K562 (cell line): ENCODE data around the gene GPHN. TPM values are rescaled to one million over a fixed set of nuclear protein-coding genes. Genes with fewer than 3 reads are reported as not detected.

Source experiments
- ATAC-seq: fragments of 200-7000 bp; cut with Tn5 transposase; 3 replicates; pipeline ENCODE4 v1.9.1; 2020; ENCODE audit warnings: moderate library complexity
- BruUV-seq: library from RNA; stranded (reverse); fragments of 400-500 nt; replicated peaks from 2 replicates; lab custom pipeline; 2021; lab: Mats Ljungman, UMichigan
- CTCF ChIA-PET: fragments of 300-600 bp; formaldehyde crosslinking; extraction: SDS; loops from one replicate; lab custom pipeline; 2021; ENCODE audit warnings: low intra/inter-chr PET ratio; lab: Yijun Ruan, JAX
- POLR2A ChIA-PET: fragments of 300-600, 350-650 bp; sonication (Branson Sonifier 250); formaldehyde crosslinking; extraction: SDS; loops from one replicate; lab custom pipeline; 2021; ENCODE audit warnings: antibody characterized with exemption, inconsistent platforms; lab: Yijun Ruan, JAX
- DNase-seq, 4 experiments: peaks; one replicate each; pipeline versions ENCODE4 v3.0.0 to v3.0.0-alpha.2; 2011 to 2018; ENCODE audit warnings: low spot score in 3 of 4, mixed read lengths in 3 of 4; ENCODE audit errors: extremely low read depth in 1 of 4
- FAIRE-seq: peaks from 2 replicates; lab custom pipeline; 2011; peaks lifted over from hg19 to GRCh38; lab: Jason Lieb, UNC
- H2AFZ ChIP-seq: 2 replicates; pipeline ENCODE4 v1.6.0; 2011; ENCODE audit warnings: low read depth, low read length, control low read depth, inconsistent platforms
- H3K27ac ChIP-seq: fragments of 200-600 bp; 3 replicates; pipeline ENCODE4 v1.8.0; 2011; ENCODE audit warnings: low read depth, mild to moderate bottlenecking, control low read depth, inconsistent platforms, low read length, moderate library complexity, mixed read lengths; ENCODE audit errors: extremely low read depth
- H3K27me3 ChIP-seq, 2 experiments: fragments of 300-600 bp in 1 of 2; 2 replicates in 1 of 2; 3 replicates in 1 of 2; pipeline versions ENCODE4 v1.6.0 to v1.8.0; 2011; ENCODE audit warnings: inconsistent platforms in 2 of 2, low read length in 2 of 2, mild to moderate bottlenecking in 1 of 2, mixed read lengths in 1 of 2, moderate library complexity in 1 of 2; ENCODE audit not compliant: control insufficient read depth in 2 of 2, insufficient read depth in 2 of 2
- H3K36me3 ChIP-seq: fragments of 300-600 bp; 3 replicates; pipeline ENCODE4 v1.8.0; 2011; ENCODE audit warnings: mild to moderate bottlenecking, low read length, inconsistent platforms; ENCODE audit not compliant: control insufficient read depth, insufficient read depth
- H3K4me1 ChIP-seq, 2 experiments: fragments of 200-600 bp in 1 of 2; replicated peaks in 1 of 2; 2 replicates in 1 of 2; 3 replicates in 1 of 2; pipeline versions ENCODE4 v1.5.1 to v1.8.0; 2011; ENCODE audit warnings: inconsistent platforms in 2 of 2, low read length in 2 of 2, mild to moderate bottlenecking in 1 of 2, mixed read lengths in 1 of 2, moderate library complexity in 1 of 2; ENCODE audit not compliant: control insufficient read depth in 2 of 2, insufficient read depth in 2 of 2
- H3K4me2 ChIP-seq: 2 replicates; pipeline ENCODE4 v1.6.1; 2011; ENCODE audit warnings: low read length, control low read depth, inconsistent platforms, mixed read lengths; ENCODE audit not compliant: insufficient read depth
- H3K4me3 ChIP-seq: fragments of 200-600 bp; sonication (generic), shearing (Covaris generic); 2 replicates; pipeline ENCODE4 v1.5.1; 2016; ENCODE audit warnings: control low read depth, inconsistent platforms
- H3K79me2 ChIP-seq: fragments of 200-600 bp; 3 replicates; pipeline ENCODE4 v1.8.0; 2011; ENCODE audit warnings: low read length, inconsistent platforms; ENCODE audit not compliant: control insufficient read depth, insufficient read depth
- H3K9ac ChIP-seq, 2 experiments: 2 replicates each; pipeline versions ENCODE4 v1.6.0 to v1.6.1; 2011; ENCODE audit warnings: low read depth in 2 of 2, low read length in 2 of 2, control low read depth in 1 of 2, inconsistent platforms in 1 of 2, mild to moderate bottlenecking in 1 of 2, mixed read lengths in 1 of 2; ENCODE audit not compliant: insufficient read depth in 1 of 2
- H3K9me1 ChIP-seq: one replicate; pipeline ENCODE4 v1.6.0; 2011; ENCODE audit warnings: inconsistent platforms, mild to moderate bottlenecking, low read length, moderate library complexity; ENCODE audit not compliant: control insufficient read depth, insufficient read depth
- H3K9me3 ChIP-seq: replicated peaks from 2 replicates; pipeline ENCODE4 v1.5.1; 2011; ENCODE audit warnings: low read depth, low read length, inconsistent platforms; ENCODE audit not compliant: control insufficient read depth, insufficient read depth
- H4K20me1 ChIP-seq: replicated peaks from 2 replicates; pipeline ENCODE4 v1.6.1; 2011; ENCODE audit warnings: low read length, inconsistent platforms, mixed read lengths; ENCODE audit not compliant: control insufficient read depth, insufficient read depth
- CTCFL ChIP-seq: IDR thresholded peaks from 2 replicates; pipeline ENCODE4 v1.6.1; 2011; ENCODE audit warnings: borderline replicate concordance, low read depth, mild to moderate bottlenecking, moderate library complexity, low read length; ENCODE audit not compliant: insufficient read depth, poor library complexity, severe bottlenecking
- E2F8 ChIP-seq: fragments of 450-650 bp; IDR thresholded peaks from 2 replicates; pipeline ENCODE4 v1.7.1; 2018; ENCODE audit warnings: mild to moderate bottlenecking, low read depth; ENCODE audit not compliant: partially characterized antibody
- IRF2 ChIP-seq: sonication (generic); formaldehyde crosslinking; IDR thresholded peaks from 2 replicates; pipeline ENCODE4 v1.8.1; 2022; ENCODE audit warnings: mild to moderate bottlenecking, missing genetic modification reagents
- KDM5B ChIP-seq: fragments of 200-600 bp; sonication (generic); IDR thresholded peaks from 2 replicates; pipeline ENCODE4 v1.6.1; 2012; ENCODE audit warnings: low read depth, mild to moderate bottlenecking, moderate library complexity, low read length, control low read depth, inconsistent platforms; ENCODE audit not compliant: insufficient replicate concordance
- MEF2A ChIP-seq: IDR thresholded peaks from 2 replicates; pipeline ENCODE4 v1.6.1; 2011; ENCODE audit warnings: low read depth, mild to moderate bottlenecking, low read length, moderate library complexity; ENCODE audit not compliant: control insufficient read depth
- NR1H2 ChIP-seq: sonication (generic); formaldehyde crosslinking; IDR thresholded peaks from 2 replicates; pipeline ENCODE4 v1.4.0; 2020; ENCODE audit warnings: mild to moderate bottlenecking, missing genetic modification reagents
- RBM25 ChIP-seq: fragments of 200-400 bp; formaldehyde crosslinking; IDR thresholded peaks from 2 replicates; pipeline ENCODE4 v1.6.1; 2018; ENCODE audit warnings: low read length, low read depth, moderate library complexity; ENCODE audit not compliant: severe bottlenecking
- RCOR1 ChIP-seq, 2 experiments: IDR thresholded peaks; 2 replicates each; pipeline ENCODE4 v1.6.1; 2012; ENCODE audit warnings: low read depth in 2 of 2, low read length in 2 of 2, borderline replicate concordance in 1 of 2, improper control_type of control experiment in 1 of 2
- SRF ChIP-seq, 2 experiments: fragments of 250-450, 450-650 bp in 1 of 2; sonication (Bioruptor Pico) in 1 of 2; sonication (generic) in 1 of 2; formaldehyde crosslinking; IDR thresholded peaks; 2 replicates each; pipeline versions ENCODE4 v1.5.0 to v1.5.1; 2020 to 2022; ENCODE audit warnings: mild to moderate bottlenecking in 1 of 2, missing genetic modification reagents in 1 of 2
- TGIF2 ChIP-seq: sonication (generic); formaldehyde crosslinking; IDR thresholded peaks from 2 replicates; pipeline ENCODE4 v1.8.1; 2022; ENCODE audit warnings: mild to moderate bottlenecking, missing genetic modification reagents, moderate library complexity
- ZNF224 ChIP-seq: sonication (generic); formaldehyde crosslinking; IDR thresholded peaks from 2 replicates; pipeline ENCODE4 v1.8.0; 2022; ENCODE audit warnings: mild to moderate bottlenecking, missing genetic modification reagents
- ZNF398 ChIP-seq: fragments of 250-450 bp; sonication (Bioruptor Pico); IDR thresholded peaks from 2 replicates; pipeline ENCODE4 v1.8.0; 2021; ENCODE audit warnings: moderate library complexity, mild to moderate bottlenecking, inconsistent platforms
- WGBS: fragments of 100-300 bp; shearing (Covaris generic); methylation state at CpG from one replicate; pipeline ENCODE4 v1.1.6; 2016; ENCODE audit warnings: low coverage, mixed read lengths; ENCODE audit not compliant: insufficient coverage; ENCODE audit errors: missing lambda C conversion rate; 5-methylcytosine and 5-hydroxymethylcytosine counted together
- in situ Hi-C: fragments of 300-500 bp; cut with MboI; formaldehyde crosslinking; loops from 4 replicates; pipeline ENCODE4 v1.15.0; 2018; ENCODE audit warnings: inconsistent platforms, mixed read lengths
- intact Hi-C: fragments of 100-400 bp; cut with micrococcal nuclease; formaldehyde crosslinking; loops from 2 replicates; pipeline ENCODE4 v1.14.2; 2022
- polyA plus RNA-seq, 8 experiments: library from polyadenylated mRNA; depleted of rRNA in 4 of 8; stranded (reverse) in 5 of 8; unstranded in 3 of 8; fragments of >200 nt; fragmentation: Nextera tagmentation in 2 of 8; fragmentation: Illumina TruSeq in 1 of 8; extraction: Ambion mirVana in 2 of 8; extraction: Trizol in 1 of 8; gene quantifications; 2 replicates each; pipeline versions ENCODE4 v1.2.1 to v1.2.3, GENCODE V29; 2011 to 2014; ENCODE audit warnings: inconsistent platforms in 1 of 8, missing spikeins in 1 of 8
- total RNA-seq, 7 experiments: library from RNA; depleted of rRNA in 6 of 7; stranded (reverse); fragments of >200 nt in 6 of 7; fragmentation: Illumina TruSeq in 2 of 7; extraction: Trizol in 2 of 7; gene quantifications; 2 replicates each; pipeline versions ENCODE4 v1.2.1 to v1.2.3, GENCODE V29; 2011 to 2021; ENCODE audit warnings: low replicate concordance in 1 of 7

Gene GPHN
- total and polyA plus RNA-seq, 9 of the 15 experiments (the other 6 are each of a cell fraction or from before 2014, with no cell fraction given) = 5.9 to 16.0 (median 11.4) TPM

- TF ChIP-seq ZNF398 (CRISPR knock-in tag) = no peak
- no peak for TF ChIP-seq RBM25
Observed at GRCh38 chr14:66472251-66472650, 35.7 kb upstream of the GPHN start (continued).

GRCh38 chr14:66473223-66473622 is 34.7 kb upstream of the GPHN start:
- Histone ChIP-seq H3K4me2 (no peak overlapping the region), H3K9ac (no peak overlapping the region), H3K27ac (no peak overlapping the region), H3K9me3 (no peaks in the 10 kb centered on the region; the same call in 1 of the 2 replicates), H3K27me3 (no peaks in the 10 kb centered on the region), H4K20me1 (no peaks in the 10 kb centered on the region), H3K36me3 (no peaks in the 10 kb centered on the region), H2AFZ (no peak overlapping the region), H3K9me1 (no peaks in the 10 kb centered on the region), H3K79me2 (no peaks in the 10 kb centered on the region), H3K4me3 (no peak overlapping the region), H3K4me1 (peaks cover 0 to 6% of the 10 kb centered on the region in 2 experiments; a peak in 2 of 5 replicates)
- ATAC-seq = no peak
- CTCF ChIA-PET = no interaction called here
- 43% methylated on average over 2 of the region's 2 CpGs for WGBS
- in situ Hi-C loops (no loop called here), intact Hi-C loops (no loop called here)
- no peak for DNase-seq
- POLR2A ChIA-PET = no interaction called here
- no TSS peak for BruUV-seq
- no peak for FAIRE-seq
- TF ChIP-seq E2F8 (no peak), TGIF2 (no peak), MEF2A (no peak), SRF (CRISPR knock-in tag; IDR thresholded peaks at IDR 0.05) (no peak), NR1H2 (CRISPR knock-in tag) (no peak), RCOR1 (IDR thresholded peaks at IDR 0.05; ENCODE audit: borderline replicate concordance in 1 of 2, low read depth in 2 of 2, low read length in 2 of 2) (no peak), ZNF224 (CRISPR knock-in tag) (no peak), CTCFL (no peak), IRF2 (no peak), KDM5B (no peak)
